ENCODE data around the gene ARNT2.

DNA sequence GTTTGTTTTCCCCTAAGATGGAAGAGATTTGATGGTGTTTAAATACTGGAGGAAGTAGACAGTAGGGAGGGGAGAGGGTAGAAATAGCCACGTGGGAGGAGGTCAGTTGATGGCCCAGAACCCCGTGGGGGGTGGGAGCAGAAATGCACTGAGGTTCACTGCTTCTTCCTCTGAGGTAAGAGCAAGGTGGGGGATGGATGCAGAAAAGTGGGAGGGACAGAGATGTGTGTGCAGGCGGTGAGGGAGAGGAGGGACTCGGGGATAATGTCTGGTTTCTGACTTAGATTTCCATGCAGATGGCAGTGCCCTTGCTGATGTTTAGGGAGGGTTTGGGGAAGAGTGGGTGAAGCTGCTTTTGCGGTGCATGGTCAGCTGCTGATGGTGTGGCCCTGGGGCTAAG lies 102.9 kb downstream of the ARNT2 start:
- TF ChIP-seq, protein P1, sequence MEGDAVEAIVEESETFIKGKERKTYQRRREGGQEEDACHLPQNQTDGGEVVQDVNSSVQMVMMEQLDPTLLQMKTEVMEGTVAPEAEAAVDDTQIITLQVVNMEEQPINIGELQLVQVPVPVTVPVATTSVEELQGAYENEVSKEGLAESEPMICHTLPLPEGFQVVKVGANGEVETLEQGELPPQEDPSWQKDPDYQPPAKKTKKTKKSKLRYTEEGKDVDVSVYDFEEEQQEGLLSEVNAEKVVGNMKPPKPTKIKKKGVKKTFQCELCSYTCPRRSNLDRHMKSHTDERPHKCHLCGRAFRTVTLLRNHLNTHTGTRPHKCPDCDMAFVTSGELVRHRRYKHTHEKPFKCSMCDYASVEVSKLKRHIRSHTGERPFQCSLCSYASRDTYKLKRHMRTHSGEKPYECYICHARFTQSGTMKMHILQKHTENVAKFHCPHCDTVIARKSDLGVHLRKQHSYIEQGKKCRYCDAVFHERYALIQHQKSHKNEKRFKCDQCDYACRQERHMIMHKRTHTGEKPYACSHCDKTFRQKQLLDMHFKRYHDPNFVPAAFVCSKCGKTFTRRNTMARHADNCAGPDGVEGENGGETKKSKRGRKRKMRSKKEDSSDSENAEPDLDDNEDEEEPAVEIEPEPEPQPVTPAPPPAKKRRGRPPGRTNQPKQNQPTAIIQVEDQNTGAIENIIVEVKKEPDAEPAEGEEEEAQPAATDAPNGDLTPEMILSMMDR (IDR thresholded peaks at IDR 0.05; ENCODE audit: low read length), result no peak
- no peak for TF ChIP-seq EZH2 (IDR thresholded peaks at IDR 0.05; ENCODE audit: borderline replicate concordance, low read length)

Measured in OCI-LY1 (cell line).